GM21515 (cell line): ENCODE measurements around the gene ABL1.
"Not testable (repeated sequence)": the region's sequence is repeated elsewhere in the genome, so short reads cannot be mapped to it uniquely, and the experiment has no call there.

ENCODE experiments used
- ATAC-seq: cut with Tn5 transposase; IDR thresholded peaks from one replicate; pipeline ENCODE4 v1.9.1; 2021; ENCODE audit not compliant: unreplicated experiment

The ABL1 gene

GRCh38 chr9:130847306-130848217 is 12.5 kb downstream of the ABL1 start:
- no peak for ATAC-seq

DNA sequence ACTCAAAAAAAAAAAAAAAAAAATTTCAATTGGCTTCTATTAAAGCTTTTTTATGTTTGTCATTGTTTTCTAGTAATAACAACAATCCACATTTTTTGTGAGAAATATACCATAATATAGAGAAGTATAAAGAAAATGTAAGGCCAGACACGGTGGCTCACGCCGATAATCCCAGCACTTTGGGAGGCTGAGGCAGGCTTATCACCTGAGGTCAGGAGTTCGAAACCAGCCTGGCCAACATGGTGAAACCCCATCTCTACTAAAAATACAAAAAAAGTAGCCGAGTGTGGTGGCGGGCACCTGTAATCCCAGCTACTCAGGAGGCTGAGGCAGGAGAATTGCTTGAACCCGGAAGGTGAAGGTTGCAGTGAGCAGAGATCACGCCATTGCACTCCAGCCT is 13.5 kb downstream of the ABL1 start:
- not testable (repeated sequence) for ATAC-seq

DNA sequence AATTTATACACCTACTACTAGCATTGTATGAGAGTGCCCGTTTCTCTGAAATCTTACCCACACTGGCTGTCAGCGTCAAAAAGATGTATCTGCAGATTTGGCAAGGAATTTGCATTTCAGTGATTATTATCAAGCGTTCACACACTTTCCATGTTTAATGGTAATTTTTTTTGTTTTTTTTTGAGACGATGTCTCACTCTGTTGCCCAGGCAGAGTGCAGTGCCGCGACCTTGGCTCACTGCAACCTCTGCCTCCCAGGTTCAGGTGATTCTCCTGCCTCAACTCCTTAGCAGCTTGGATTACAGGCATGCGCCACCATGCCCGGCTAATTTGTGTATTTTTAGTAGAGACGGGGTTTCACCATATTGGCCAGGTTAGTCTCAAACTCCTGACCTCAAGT is 14.3 kb downstream of the ABL1 start:
- ATAC-seq = no peak

- no peak for ATAC-seq
Measured at GRCh38 chr9:130852801-130853200, 17.7 kb downstream of the ABL1 start.

DNA sequence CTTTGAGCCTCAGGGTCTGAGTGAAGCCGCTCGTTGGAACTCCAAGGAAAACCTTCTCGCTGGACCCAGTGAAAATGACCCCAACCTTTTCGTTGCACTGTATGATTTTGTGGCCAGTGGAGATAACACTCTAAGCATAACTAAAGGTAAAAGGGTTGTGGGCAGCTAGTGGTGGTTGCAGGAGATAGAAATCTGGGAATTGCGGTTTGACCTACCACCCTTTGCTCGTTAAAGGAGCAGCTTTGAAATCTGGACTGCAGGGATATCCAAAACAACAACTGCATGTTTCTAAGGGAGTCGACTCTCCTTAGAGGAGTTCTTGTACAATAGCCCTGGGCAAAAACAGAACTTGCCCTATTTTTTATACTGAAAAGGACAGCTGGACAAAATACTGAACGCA is 19.0 kb downstream of the ABL1 start:
- no peak for ATAC-seq

GRCh38 chr9:130854835-130855234 is 19.8 kb downstream of the ABL1 start:
- ATAC-seq = no peak

GRCh38 chr9:130856474-130856873 is 21.4 kb downstream of the ABL1 start:
- no peak for ATAC-seq

DNA sequence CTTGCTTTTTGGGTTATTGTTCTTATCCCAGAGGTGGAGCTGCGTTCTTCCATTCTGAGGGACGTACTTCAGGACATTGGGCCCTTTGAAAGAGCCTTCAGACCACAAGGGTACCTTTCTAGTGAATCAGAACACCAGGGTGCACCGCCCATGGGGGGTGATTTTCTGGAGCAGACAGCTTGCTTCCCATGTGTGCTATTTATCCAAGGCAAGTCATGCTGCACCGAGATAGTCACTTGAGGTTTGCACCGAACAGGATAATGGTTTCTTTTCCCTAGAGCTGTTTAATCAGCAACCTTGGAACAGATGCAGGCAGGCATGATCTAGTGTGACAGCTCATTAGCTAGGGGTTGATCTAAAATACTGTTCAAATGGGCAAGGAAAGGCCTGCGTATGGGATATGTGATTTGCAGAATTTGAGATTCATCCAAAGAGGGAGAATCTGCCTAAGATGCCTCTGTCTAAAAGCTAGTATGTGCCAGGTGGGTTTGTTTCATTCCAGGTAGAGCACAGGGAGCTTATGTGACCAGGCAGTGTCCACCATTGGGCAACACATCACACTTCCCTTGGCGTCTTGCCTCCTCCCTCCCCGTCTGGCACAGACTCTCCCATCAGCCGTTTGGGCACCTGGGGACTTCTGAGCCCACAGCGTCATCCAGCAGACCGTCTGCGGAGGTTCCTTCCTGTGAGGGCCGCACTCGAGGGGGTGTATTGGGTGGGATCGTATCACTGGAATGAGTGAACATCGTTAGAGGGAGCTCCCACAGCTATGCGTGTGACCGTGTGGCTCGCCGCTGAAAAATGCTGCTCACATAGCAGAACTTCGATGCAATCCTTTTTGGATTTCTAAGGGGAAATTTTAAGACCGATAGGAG is 23.0 kb downstream of the ABL1 start:
- ATAC-seq = no peak

GRCh38 chr9:130858739-130859705 is 24.0 kb downstream of the ABL1 start:
- ATAC-seq = no peak

- ATAC-seq = no peak
Measured at GRCh38 chr9:130860458-130861316, 25.6 kb downstream of the ABL1 start.

DNA sequence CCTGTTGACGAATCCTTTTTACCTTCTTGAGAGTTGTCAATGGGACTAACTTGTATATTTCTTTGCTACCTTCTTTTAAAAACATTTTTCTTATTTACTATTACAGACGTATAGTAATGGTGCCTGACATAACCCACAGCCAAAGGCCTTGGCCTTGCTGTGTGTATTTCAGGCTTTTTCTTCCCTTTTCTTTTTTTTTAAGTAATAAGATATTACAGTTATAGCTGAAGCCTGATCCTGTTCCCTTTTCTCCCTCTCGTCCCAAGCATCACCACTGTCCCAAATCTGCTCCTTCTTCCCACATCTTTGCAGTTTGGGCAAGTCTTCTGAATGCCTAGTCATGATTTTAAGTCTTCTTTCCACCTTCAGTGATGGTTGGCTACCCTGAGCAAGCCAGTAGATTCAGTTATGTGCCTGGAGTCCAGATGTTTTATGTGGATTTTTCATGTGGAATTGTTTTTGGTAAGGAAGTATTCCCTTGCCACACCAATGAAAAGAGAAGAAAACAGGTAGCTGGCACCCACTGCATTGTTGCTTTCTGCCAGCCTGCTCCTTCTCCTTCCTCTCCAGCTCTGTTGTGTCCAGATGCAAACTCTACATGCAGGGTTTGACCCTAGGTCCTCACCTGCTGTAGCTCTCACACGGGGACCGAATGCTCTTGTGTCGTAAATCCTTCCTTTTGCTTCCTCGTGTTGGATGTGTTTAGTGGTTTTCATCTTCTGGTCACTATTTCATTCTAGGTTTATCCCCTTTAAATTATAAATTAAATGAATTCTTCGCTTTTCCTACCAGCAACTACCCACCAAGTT is 26.5 kb downstream of the ABL1 start:
- ATAC-seq = no peak

GRCh38 chr9:130862217-130862616 is 27.2 kb downstream of the ABL1 start:
- ATAC-seq = no peak

DNA sequence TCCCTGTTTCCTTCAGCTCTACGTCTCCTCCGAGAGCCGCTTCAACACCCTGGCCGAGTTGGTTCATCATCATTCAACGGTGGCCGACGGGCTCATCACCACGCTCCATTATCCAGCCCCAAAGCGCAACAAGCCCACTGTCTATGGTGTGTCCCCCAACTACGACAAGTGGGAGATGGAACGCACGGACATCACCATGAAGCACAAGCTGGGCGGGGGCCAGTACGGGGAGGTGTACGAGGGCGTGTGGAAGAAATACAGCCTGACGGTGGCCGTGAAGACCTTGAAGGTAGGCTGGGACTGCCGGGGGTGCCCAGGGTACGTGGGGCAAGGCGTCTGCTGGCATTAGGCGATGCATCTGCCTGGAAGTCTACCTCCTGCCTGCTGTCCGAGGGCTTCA is 27.7 kb downstream of the ABL1 start:
- ATAC-seq = no peak

GRCh38 chr9:130864541-130864940 is 29.5 kb downstream of the ABL1 start:
- no peak for ATAC-seq

- no peak for ATAC-seq
Measured at GRCh38 chr9:130865921-130866320, 30.9 kb downstream of the ABL1 start.

- ATAC-seq = no peak
Measured at GRCh38 chr9:130866474-130866965, 31.5 kb downstream of the ABL1 start.

- ATAC-seq = no peak
Measured at GRCh38 chr9:130867556-130867955, 32.5 kb downstream of the ABL1 start.

DNA sequence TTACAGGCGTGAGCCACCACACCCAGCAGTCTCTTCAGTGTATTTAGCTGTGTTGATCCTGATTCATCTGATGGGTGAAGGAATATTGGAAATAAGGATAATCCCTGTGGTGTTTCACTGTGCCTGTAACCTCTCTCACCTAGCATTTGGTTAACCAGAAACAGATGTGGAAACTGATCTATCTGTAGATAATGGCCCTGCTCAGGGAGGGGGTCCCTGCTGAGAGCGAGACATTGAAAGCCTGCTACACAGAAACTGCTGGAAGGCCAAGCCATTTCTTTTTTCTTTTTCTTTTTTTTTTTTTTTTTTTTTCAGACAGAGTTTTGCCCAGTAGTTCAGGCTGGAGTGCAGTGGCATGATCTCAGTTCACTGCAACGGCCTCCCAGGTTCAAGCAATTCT is 33.2 kb downstream of the ABL1 start:
- no peak for ATAC-seq

GRCh38 chr9:130869250-130869649 is 34.2 kb downstream of the ABL1 start:
- ATAC-seq = no peak
